Loucy (cell line): ENCODE results near the gene MRPS9.

ENCODE experiments used
- H2AFZ ChIP-seq: fragments of 200-600 bp; sonication (generic); 2 replicates; pipeline ENCODE4 v1.6.0; 2016; ENCODE audit warnings: antibody characterized with exemption, mild to moderate bottlenecking, low read length, moderate library complexity
- H3F3A ChIP-seq: fragments of 200-600 bp; 2 replicates; pipeline ENCODE4 v1.6.0; 2016; ENCODE audit warnings: antibody characterized with exemption, low read depth, mild to moderate bottlenecking
- H3K27me3 ChIP-seq: fragments of 200-600 bp; sonication (generic); 2 replicates; pipeline ENCODE4 v1.6.1; 2014; ENCODE audit warnings: low read length, mild to moderate bottlenecking; ENCODE audit not compliant: insufficient read depth, poor library complexity, severe bottlenecking
- H3K36me3 ChIP-seq: fragments of 200-600 bp; sonication (generic); 2 replicates; pipeline ENCODE4 v1.6.1; 2016; ENCODE audit warnings: low read length; ENCODE audit not compliant: insufficient read depth
- H3K4me1 ChIP-seq: fragments of 200-600 bp; sonication (generic); 2 replicates; pipeline ENCODE4 v1.5.1; 2014; ENCODE audit warnings: low read length, mild to moderate bottlenecking; ENCODE audit not compliant: insufficient read depth, poor library complexity, severe bottlenecking
- H3K4me2 ChIP-seq: fragments of 200-600 bp; sonication (generic); 2 replicates; pipeline ENCODE4 v1.6.0; 2014; ENCODE audit warnings: antibody characterized with exemption, low read length, low read depth, mild to moderate bottlenecking; ENCODE audit not compliant: poor library complexity, severe bottlenecking
- H3K4me3 ChIP-seq: fragments of 200-600 bp; sonication (generic); 2 replicates; pipeline ENCODE4 v1.5.1; 2014; ENCODE audit warnings: low read length, mild to moderate bottlenecking, mixed read lengths; ENCODE audit not compliant: poor library complexity, severe bottlenecking
- H3K79me2 ChIP-seq: fragments of 200-600 bp; sonication (generic); 2 replicates; pipeline ENCODE4 v1.6.1; 2014; ENCODE audit warnings: low read length; ENCODE audit not compliant: insufficient read depth
- H3K9ac ChIP-seq: fragments of 200-600 bp; sonication (generic); 2 replicates; pipeline ENCODE4 v1.6.0; 2014; ENCODE audit warnings: mild to moderate bottlenecking, low read depth, low read length, moderate library complexity; ENCODE audit not compliant: poor library complexity, severe bottlenecking
- H3K9me2 ChIP-seq: fragments of 200-600 bp; sonication (generic); replicated peaks from 2 replicates; pipeline ENCODE4 v1.6.1; 2016; ENCODE audit warnings: low read depth, low read length, mixed read lengths
- H3K9me3 ChIP-seq: fragments of 200-600 bp; sonication (generic); 2 replicates; pipeline ENCODE4 v1.6.1; 2014; ENCODE audit warnings: mild to moderate bottlenecking, antibody characterized with exemption, low read length, low read depth; ENCODE audit not compliant: insufficient read depth
- H4K20me1 ChIP-seq: fragments of 200-600 bp; sonication (generic); 2 replicates; pipeline ENCODE4 v1.6.0; 2014; ENCODE audit warnings: antibody characterized with exemption, low read length, mild to moderate bottlenecking; ENCODE audit not compliant: insufficient read depth, poor library complexity, severe bottlenecking
- EZH2phosphoT487 ChIP-seq: fragments of 200-600 bp; IDR thresholded peaks from 2 replicates; pipeline ENCODE4 v1.6.1; 2018; ENCODE audit warnings: antibody characterized with exemption, mild to moderate bottlenecking, moderate library complexity, borderline replicate concordance
- TF ChIP-seq, protein P1 (sequence below): fragments of 200-600 bp; sonication (generic); conservative IDR thresholded peaks from 2 replicates; pipeline ENCODE4 v1.5.1; 2014; ENCODE audit warnings: mild to moderate bottlenecking, antibody characterized with exemption, low read length

The MRPS9 gene

DNA sequence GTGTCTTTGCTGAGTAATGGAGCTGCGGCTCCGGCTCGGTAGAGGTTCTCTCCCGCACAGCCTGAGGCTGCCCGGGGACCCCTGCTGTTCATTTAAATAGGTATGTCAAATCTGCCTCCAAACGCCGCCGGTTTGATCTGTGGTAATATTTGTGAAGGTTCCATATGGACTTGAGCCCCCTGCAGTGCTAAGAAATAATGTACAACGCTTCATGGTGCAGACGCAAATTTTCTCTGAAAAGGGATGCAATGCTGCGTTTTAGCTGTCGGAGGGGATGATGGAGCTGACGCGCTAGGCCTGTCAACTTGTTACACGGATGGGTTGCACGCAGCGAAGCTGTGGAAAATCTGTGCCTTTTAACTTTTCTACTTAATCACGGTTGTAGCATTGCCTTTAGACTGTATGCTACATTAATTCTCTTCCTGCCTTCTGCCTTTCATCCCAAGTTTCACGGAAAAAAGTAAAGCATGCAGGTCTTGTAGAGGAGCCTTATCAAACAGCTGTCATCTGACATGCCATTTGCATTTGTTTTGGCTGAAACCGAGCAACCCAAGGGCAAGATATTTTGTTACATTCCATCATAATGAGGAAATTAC, 43.2 kb downstream of the MRPS9 start:
- H3K79me2 ChIP-seq = no peaks in the 10 kb centered on the region
- TF ChIP-seq, protein P1, sequence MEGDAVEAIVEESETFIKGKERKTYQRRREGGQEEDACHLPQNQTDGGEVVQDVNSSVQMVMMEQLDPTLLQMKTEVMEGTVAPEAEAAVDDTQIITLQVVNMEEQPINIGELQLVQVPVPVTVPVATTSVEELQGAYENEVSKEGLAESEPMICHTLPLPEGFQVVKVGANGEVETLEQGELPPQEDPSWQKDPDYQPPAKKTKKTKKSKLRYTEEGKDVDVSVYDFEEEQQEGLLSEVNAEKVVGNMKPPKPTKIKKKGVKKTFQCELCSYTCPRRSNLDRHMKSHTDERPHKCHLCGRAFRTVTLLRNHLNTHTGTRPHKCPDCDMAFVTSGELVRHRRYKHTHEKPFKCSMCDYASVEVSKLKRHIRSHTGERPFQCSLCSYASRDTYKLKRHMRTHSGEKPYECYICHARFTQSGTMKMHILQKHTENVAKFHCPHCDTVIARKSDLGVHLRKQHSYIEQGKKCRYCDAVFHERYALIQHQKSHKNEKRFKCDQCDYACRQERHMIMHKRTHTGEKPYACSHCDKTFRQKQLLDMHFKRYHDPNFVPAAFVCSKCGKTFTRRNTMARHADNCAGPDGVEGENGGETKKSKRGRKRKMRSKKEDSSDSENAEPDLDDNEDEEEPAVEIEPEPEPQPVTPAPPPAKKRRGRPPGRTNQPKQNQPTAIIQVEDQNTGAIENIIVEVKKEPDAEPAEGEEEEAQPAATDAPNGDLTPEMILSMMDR = no peak
- no peak for TF ChIP-seq EZH2phosphoT487
- H4K20me1 ChIP-seq = no peaks in the 10 kb centered on the region
- H3K4me1 ChIP-seq = no peaks in the 10 kb centered on the region
- no peaks in the 10 kb centered on the region for H3K9me3 ChIP-seq
- H3K4me2 ChIP-seq = no peak overlapping the region
- H3K9me2 ChIP-seq = no peaks in the 10 kb centered on the region
- H3K36me3 ChIP-seq = 0 out of 2 replicates have a peak, but pooled peaks cover 3% of the 10 kb centered on the region
- H3F3A ChIP-seq = no peaks in the 10 kb centered on the region
- H3K27me3 ChIP-seq = no peaks in the 10 kb centered on the region
- no peak overlapping the region for H3K4me3 ChIP-seq
- H2AFZ ChIP-seq = no peak overlapping the region
- no peak overlapping the region for H3K9ac ChIP-seq

DNA sequence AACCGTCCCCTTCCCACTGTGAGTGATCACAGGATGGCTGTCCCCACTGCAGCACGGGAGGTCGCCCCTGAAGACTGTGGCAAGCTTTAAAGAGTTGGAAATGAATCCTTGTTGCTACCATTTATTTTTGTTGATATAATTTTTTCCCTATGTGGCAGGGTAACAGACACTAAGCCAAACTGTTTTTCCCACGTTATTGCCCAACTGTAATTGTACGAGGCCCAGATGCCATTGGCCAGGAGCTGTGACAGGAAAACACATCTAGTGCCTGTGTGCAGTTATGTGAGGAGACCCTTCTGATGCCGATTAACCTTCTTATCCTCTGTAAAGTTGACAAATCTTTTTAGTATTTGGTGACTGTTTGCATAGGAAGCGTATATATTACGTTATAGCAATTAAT, 44.2 kb downstream of the MRPS9 start:
- Histone ChIP-seq H3K79me2 (no peaks in the 10 kb centered on the region), H3K9ac (no peak overlapping the region), H3K36me3 (0 out of 2 replicates have a peak, but pooled peaks cover 3% of the 10 kb centered on the region), H3K4me1 (peaks cover 4% of the 10 kb centered on the region), H3K27me3 (no peaks in the 10 kb centered on the region), H4K20me1 (no peaks in the 10 kb centered on the region), H3K4me2 (no peak overlapping the region), H3F3A (no peaks in the 10 kb centered on the region), H3K4me3 (no peak overlapping the region), H3K9me3 (no peaks in the 10 kb centered on the region), H3K9me2 (no peaks in the 10 kb centered on the region), H2AFZ (no peak overlapping the region)
- TF ChIP-seq EZH2phosphoT487 = no peak
- TF ChIP-seq, protein P1 = no peak

DNA sequence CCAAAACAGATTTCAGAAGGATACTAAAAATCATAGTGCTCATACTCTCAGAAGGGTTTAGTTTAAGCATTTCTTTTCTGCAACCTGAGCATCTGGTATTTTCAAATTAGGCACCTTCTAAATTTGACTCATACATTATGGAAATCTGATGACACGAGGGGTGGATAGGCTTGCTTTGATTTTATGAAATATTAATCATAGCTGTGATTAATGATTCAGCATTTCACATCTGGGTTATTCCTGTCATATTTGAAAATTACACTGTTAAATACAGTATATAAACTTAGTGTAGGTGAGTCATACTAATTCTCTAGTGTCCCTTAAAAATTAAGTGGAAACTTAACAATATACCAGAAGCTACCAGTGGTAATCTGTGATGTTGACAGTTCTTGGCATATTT, 47.7 kb downstream of the MRPS9 start:
- H3K9ac ChIP-seq = no peak overlapping the region
- no peak overlapping the region for H2AFZ ChIP-seq
- TF ChIP-seq, protein P1 = no peak
- TF ChIP-seq EZH2phosphoT487 = no peak
- H3K4me1 ChIP-seq = peaks cover 13% of the 10 kb centered on the region
- H3K9me3 ChIP-seq = no peaks in the 10 kb centered on the region
- no peak overlapping the region for H3K4me3 ChIP-seq
- H3K79me2 ChIP-seq = no peaks in the 10 kb centered on the region
- no peaks in the 10 kb centered on the region for H3F3A ChIP-seq
- no peaks in the 10 kb centered on the region for H3K27me3 ChIP-seq
- no peaks in the 10 kb centered on the region for H4K20me1 ChIP-seq
- H3K9me2 ChIP-seq = no peaks in the 10 kb centered on the region
- no peak overlapping the region for H3K4me2 ChIP-seq
- H3K36me3 ChIP-seq = 0 out of 2 replicates have a peak, but pooled peaks cover 3% of the 10 kb centered on the region
